Endothelial cell (in vitro differentiated cells): ENCODE results near the gene USF3. TPM values are rescaled to one million over a fixed set of nuclear protein-coding genes. Genes with fewer than 3 reads are reported as not detected.

Experiments
- DNase-seq: peaks from one replicate; pipeline ENCODE4 v3.0.0; 2021; ENCODE audit warnings: low spot score
- H3K27ac Mint-ChIP-seq: one replicate; pipeline ENCODE4 v1.8.0; 2021; ENCODE audit warnings: mixed read lengths, inconsistent platforms; ENCODE audit not compliant: unreplicated experiment
- H3K27me3 Mint-ChIP-seq: one replicate; pipeline ENCODE4 v1.8.0; 2021; ENCODE audit warnings: mild to moderate bottlenecking, moderate library complexity, mixed read lengths, inconsistent platforms; ENCODE audit not compliant: unreplicated experiment
- H3K36me3 Mint-ChIP-seq: one replicate; pipeline ENCODE4 v1.8.0; 2021; ENCODE audit warnings: mild to moderate bottlenecking, low read depth, mixed read lengths, inconsistent platforms; ENCODE audit not compliant: unreplicated experiment
- H3K4me1 Mint-ChIP-seq: one replicate; pipeline ENCODE4 v1.8.0; 2021; ENCODE audit warnings: mild to moderate bottlenecking, mixed read lengths, inconsistent platforms; ENCODE audit not compliant: unreplicated experiment
- H3K4me3 Mint-ChIP-seq: one replicate; pipeline ENCODE4 v1.8.0; 2021; ENCODE audit warnings: mild to moderate bottlenecking, mixed read lengths, inconsistent platforms; ENCODE audit not compliant: unreplicated experiment
- H3K9me3 Mint-ChIP-seq: one replicate; pipeline ENCODE4 v1.8.0; 2021; ENCODE audit warnings: mixed read lengths, inconsistent platforms; ENCODE audit not compliant: unreplicated experiment
- CTCF ChIP-seq: fragments of 200-600 bp; sonication (generic); IDR thresholded peaks from one replicate; pipeline ENCODE4 v1.5.0; 2021; ENCODE audit warnings: antibody characterized with exemption; ENCODE audit not compliant: unreplicated experiment
- total RNA-seq: library from RNA; stranded (reverse); fragmentation: NEBNext Ultra II Directional; extraction: Animal tissue kit (Norgen Biotek cat#: 25700); gene quantifications from one replicate; pipeline ENCODE4 v1.2.1, GENCODE V29; 2021; ENCODE audit not compliant: unreplicated experiment

Gene USF3
- total RNA-seq, 1 donor from 2014 or later: 15.4 TPM

GRCh38 chr3:113623324-113623723 lies 73.1 kb downstream of the USF3 start:
- Mint-ChIP-seq H3K9me3 (no peaks in the 10 kb centered on the region), H3K27me3 (peaks cover 2% of the 10 kb centered on the region), H3K4me1 (peaks cover 4% of the 10 kb centered on the region), H3K4me3 (no peak overlapping the region), H3K27ac (no peak overlapping the region), H3K36me3 (no peaks in the 10 kb centered on the region)
- TF ChIP-seq CTCF: no peak
- peak; percentile 32 for DNase-seq

GRCh38 chr3:113620091-113620490 lies 76.4 kb downstream of the USF3 start:
- no peak for TF ChIP-seq CTCF
- no peaks in the 10 kb centered on the region for H3K9me3 Mint-ChIP-seq
- H3K27me3 Mint-ChIP-seq: no peaks in the 10 kb centered on the region
- no peaks in the 10 kb centered on the region for H3K4me1 Mint-ChIP-seq
- no peak overlapping the region for H3K27ac Mint-ChIP-seq
- H3K36me3 Mint-ChIP-seq: no peaks in the 10 kb centered on the region
- no peak overlapping the region for H3K4me3 Mint-ChIP-seq
- no peak for DNase-seq

- Mint-ChIP-seq H3K4me1 (peaks cover 3% of the 10 kb centered on the region), H3K4me3 (no peak overlapping the region), H3K36me3 (no peaks in the 10 kb centered on the region), H3K9me3 (no peaks in the 10 kb centered on the region), H3K27ac (no peak overlapping the region), H3K27me3 (no peaks in the 10 kb centered on the region)
- no peak for TF ChIP-seq CTCF
- DNase-seq: no peak
These were observed 78.7 kb downstream of the USF3 start for GRCh38 chr3:113617726-113618125.

- peaks cover 3% of the 10 kb centered on the region for H3K4me1 Mint-ChIP-seq
- no peak overlapping the region for H3K27ac Mint-ChIP-seq
- DNase-seq: no peak
- no peaks in the 10 kb centered on the region for H3K27me3 Mint-ChIP-seq
- no peak overlapping the region for H3K4me3 Mint-ChIP-seq
- no peaks in the 10 kb centered on the region for H3K9me3 Mint-ChIP-seq
- TF ChIP-seq CTCF: no peak
- no peaks in the 10 kb centered on the region for H3K36me3 Mint-ChIP-seq
These were observed 80.5 kb downstream of the USF3 start for GRCh38 chr3:113615976-113616375.

GRCh38 chr3:113614402-113614801 lies 82.0 kb downstream of the USF3 start:
- Mint-ChIP-seq H3K36me3 (no peaks in the 10 kb centered on the region), H3K4me1 (peaks cover 3% of the 10 kb centered on the region), H3K27ac (no peak overlapping the region), H3K4me3 (no peak overlapping the region), H3K9me3 (no peaks in the 10 kb centered on the region), H3K27me3 (no peaks in the 10 kb centered on the region)
- no peak for TF ChIP-seq CTCF
- no peak for DNase-seq
